ENCODE measurements around the gene PTPRU. TPM values are rescaled to one million over a fixed set of nuclear protein-coding genes. Genes with fewer than 3 reads are reported as not detected.
"Not testable (repeated sequence)": the region's sequence is repeated elsewhere in the genome, so short reads cannot be mapped to it uniquely, and the experiment has no call there.

Gene PTPRU
- total RNA-seq, 4 donors from 2014 or later = 15.0 to 46.7 (median 29.0) TPM

DNA sequence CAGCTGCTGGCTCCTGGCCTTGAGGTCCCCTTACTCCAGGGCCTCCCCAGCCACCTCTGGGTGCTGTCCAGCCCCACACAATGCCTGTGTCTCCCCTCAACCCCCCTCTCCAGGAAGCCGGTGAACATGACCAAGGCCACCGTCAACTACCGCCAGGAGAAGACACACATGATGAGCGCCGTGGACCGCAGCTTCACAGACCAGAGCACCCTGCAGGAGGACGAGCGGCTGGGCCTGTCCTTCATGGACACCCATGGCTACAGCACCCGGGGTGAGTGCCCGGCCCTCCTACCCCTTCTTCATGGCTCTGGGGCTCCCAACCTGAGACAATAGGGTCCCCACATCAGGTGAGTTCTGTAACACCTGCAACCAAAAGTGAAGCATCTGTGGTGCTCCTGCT, 55.4 kb downstream of the PTPRU start:
- H3K9me3 ChIP-seq = no peaks in the 10 kb centered on the region
- H3K27ac ChIP-seq = no peak overlapping the region
- H3K4me3 ChIP-seq = no peak overlapping the region
- H3K36me3 ChIP-seq = no peaks in the 10 kb centered on the region
- no peak for DNase-seq (ENCODE audit: low spot score in 2 of 2)
- WGBS = 90% methylated on average over 9 of the region's 10 CpGs
- no peaks in the 10 kb centered on the region for H3K27me3 ChIP-seq
- TF ChIP-seq POLR2AphosphoS5 (IDR thresholded peaks at IDR 0.05) (no peak), POLR2A (IDR thresholded peaks at IDR 0.05) (no peak), EP300 (IDR thresholded peaks at IDR 0.05) (no peak)
- TF ChIP-seq, protein P1, sequence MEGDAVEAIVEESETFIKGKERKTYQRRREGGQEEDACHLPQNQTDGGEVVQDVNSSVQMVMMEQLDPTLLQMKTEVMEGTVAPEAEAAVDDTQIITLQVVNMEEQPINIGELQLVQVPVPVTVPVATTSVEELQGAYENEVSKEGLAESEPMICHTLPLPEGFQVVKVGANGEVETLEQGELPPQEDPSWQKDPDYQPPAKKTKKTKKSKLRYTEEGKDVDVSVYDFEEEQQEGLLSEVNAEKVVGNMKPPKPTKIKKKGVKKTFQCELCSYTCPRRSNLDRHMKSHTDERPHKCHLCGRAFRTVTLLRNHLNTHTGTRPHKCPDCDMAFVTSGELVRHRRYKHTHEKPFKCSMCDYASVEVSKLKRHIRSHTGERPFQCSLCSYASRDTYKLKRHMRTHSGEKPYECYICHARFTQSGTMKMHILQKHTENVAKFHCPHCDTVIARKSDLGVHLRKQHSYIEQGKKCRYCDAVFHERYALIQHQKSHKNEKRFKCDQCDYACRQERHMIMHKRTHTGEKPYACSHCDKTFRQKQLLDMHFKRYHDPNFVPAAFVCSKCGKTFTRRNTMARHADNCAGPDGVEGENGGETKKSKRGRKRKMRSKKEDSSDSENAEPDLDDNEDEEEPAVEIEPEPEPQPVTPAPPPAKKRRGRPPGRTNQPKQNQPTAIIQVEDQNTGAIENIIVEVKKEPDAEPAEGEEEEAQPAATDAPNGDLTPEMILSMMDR (IDR thresholded peaks at IDR 0.05) = no peak
- no peaks in the 10 kb centered on the region for H3K4me1 ChIP-seq

DNA sequence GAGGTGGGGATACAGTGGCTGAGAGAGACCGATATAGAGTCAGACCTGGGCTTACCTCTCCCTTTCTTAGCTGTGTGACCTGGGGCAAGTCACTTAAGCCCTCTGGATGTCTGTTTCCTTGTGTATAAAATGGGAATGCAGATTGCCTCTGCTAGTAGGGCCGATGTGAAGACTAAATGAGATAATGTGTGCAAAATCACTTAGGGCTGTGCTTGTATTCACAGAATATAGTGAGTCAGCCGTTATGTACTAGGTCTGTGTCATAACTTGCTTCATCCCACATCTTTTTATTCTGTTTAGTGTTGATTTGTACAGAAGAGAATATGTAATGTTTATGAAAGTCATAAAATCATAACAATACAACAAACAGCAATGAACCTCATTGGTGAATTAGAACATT, 56.0 kb downstream of the PTPRU start:
- H3K36me3 ChIP-seq = no peaks in the 10 kb centered on the region
- no peak overlapping the region for H3K4me3 ChIP-seq
- 86% methylated on average over 3 of the region's 3 CpGs for WGBS
- H3K9me3 ChIP-seq = no peaks in the 10 kb centered on the region
- no peak overlapping the region for H3K27ac ChIP-seq
- H3K27me3 ChIP-seq = no peaks in the 10 kb centered on the region
- TF ChIP-seq, protein P1 (IDR thresholded peaks at IDR 0.05) = no peak
- TF ChIP-seq POLR2AphosphoS5 (IDR thresholded peaks at IDR 0.05) = no peak
- no peak for DNase-seq (ENCODE audit: low spot score in 2 of 2)
- H3K4me1 ChIP-seq = no peaks in the 10 kb centered on the region

DNA sequence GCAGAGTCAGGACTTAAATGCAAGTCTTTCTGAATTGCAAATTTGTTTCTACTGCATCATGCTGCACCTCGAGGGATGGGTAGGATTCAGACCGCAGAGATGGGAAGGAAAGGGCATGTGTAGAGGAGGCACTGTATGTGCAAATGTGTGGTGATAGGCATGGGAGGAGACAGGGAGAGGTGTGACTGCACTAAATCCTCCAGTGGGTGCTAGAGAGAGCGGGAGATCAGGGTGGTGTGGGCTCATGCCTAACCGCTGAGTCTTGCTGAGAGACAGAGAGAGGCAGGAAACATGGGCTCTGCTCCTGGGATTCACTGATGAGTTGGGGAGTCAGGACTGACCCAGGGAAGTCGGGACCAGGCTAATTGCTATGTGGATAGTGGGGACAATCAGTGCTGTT, 61.1 kb downstream of the PTPRU start:
- no peaks in the 10 kb centered on the region for H3K9me3 ChIP-seq
- no peaks in the 10 kb centered on the region for H3K36me3 ChIP-seq
- no peaks in the 10 kb centered on the region for H3K4me1 ChIP-seq
- H3K27me3 ChIP-seq = no peaks in the 10 kb centered on the region
- no peak overlapping the region for H3K27ac ChIP-seq
- no peak for TF ChIP-seq EP300 (IDR thresholded peaks at IDR 0.05)
- TF ChIP-seq, protein P1 (IDR thresholded peaks at IDR 0.05) = no peak
- no peak for TF ChIP-seq POLR2AphosphoS5 (IDR thresholded peaks at IDR 0.05)
- no peak for TF ChIP-seq POLR2A (IDR thresholded peaks at IDR 0.05)
- WGBS = 88% methylated on average over 5 of the region's 5 CpGs
- no peak overlapping the region for H3K4me3 ChIP-seq
- DNase-seq (ENCODE audit: low spot score in 2 of 2) = no peak

DNA sequence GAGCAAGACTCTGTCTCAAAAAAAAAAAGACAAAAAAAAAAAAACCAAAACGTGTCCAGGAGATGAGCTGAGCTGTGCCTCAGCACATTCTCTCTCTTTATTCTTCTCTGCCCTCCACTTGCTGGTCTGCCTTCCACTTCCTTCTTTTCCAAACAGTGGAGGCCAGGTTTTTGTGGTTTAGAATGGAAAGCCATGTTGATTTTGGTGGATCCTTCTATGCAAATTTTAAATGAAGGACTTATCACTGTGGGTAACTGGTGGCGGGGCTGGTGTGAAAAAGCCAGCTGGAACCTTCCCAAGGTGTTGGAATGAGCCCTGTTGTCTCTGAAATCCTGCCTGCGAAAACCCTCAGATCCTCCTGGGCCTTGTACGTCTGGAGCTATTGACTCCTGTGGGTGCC, 61.9 kb downstream of the PTPRU start:
- DNase-seq (ENCODE audit: low spot score in 2 of 2) = no peak
- Histone ChIP-seq H3K27me3 (no peaks in the 10 kb centered on the region), H3K27ac (no peak overlapping the region), H3K4me3 (no peak overlapping the region), H3K9me3 (no peaks in the 10 kb centered on the region), H3K36me3 (no peaks in the 10 kb centered on the region), H3K4me1 (no peaks in the 10 kb centered on the region)
- WGBS = 60% methylated on average over 4 of the region's 4 CpGs
- TF ChIP-seq EP300 (IDR thresholded peaks at IDR 0.05) = no peak
- TF ChIP-seq POLR2AphosphoS5 (IDR thresholded peaks at IDR 0.05) = no peak
- no peak for TF ChIP-seq POLR2A (IDR thresholded peaks at IDR 0.05)

DNA sequence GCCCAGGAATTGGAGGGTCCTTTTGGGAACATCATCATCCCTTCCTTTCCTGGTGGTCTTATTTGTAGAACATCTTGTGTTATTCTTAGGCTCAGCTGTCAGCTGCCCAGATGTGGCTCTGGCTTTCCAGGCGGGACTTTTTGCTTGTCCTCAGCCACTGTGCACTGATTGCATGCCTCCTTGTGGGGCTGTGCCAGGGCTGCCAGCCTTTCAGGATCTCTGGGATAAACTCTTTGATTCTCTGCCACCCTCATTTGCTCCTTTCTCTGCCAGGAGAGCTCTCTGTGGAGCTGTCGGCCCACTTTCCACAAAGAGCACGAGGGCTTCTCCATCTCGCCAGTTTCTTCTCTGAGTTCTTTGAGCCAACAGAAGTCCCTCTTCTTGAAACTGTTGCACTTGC, 63.1 kb downstream of the PTPRU start:
- TF ChIP-seq POLR2A (IDR thresholded peaks at IDR 0.05) = no peak
- no peak for TF ChIP-seq EP300 (IDR thresholded peaks at IDR 0.05)
- TF ChIP-seq POLR2AphosphoS5 (IDR thresholded peaks at IDR 0.05) = no peak
- TF ChIP-seq, protein P1 (IDR thresholded peaks at IDR 0.05) = no peak
- Histone ChIP-seq H3K27ac (no peak overlapping the region), H3K9me3 (no peaks in the 10 kb centered on the region), H3K27me3 (no peaks in the 10 kb centered on the region), H3K4me1 (no peaks in the 10 kb centered on the region), H3K4me3 (no peak overlapping the region), H3K36me3 (no peaks in the 10 kb centered on the region)
- WGBS = 85% methylated on average over 4 of the region's 4 CpGs
- DNase-seq (ENCODE audit: low spot score in 2 of 2) = no peak

DNA sequence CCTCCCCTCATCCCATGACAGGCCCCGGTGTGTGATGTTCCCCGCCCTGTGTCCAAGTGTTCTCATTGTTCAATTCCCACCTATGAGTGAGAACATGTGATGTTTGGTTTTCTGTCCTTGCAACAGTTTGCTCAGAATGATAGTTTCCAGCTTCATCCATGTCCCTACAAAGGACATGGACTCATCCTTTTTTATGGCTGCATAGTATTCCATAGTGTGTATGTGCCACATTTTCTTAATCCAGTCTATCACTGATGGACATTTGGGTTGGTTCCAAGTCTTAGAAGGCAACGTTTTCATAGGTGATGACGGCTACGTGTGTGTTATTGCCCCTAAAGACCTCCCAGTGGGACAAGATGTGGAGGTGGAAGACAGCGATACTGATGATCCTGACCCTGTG, 65.4 kb downstream of the PTPRU start:
- H3K9me3 ChIP-seq; DNase-seq (ENCODE audit: low spot score in 2 of 2); H3K27ac ChIP-seq; H3K36me3 ChIP-seq; H3K27me3 ChIP-seq; H3K4me1 ChIP-seq; H3K4me3 ChIP-seq: not testable (repeated sequence)
- 89% methylated on average over 6 of the region's 6 CpGs for WGBS

Data from suprapubic skin (tissue), 4 donors.